H1 (cell line): Measurements from ENCODE around the gene OBSCN. TPM values are rescaled to one million over a fixed set of nuclear protein-coding genes. Genes with fewer than 3 reads are reported as not detected.

Experiments used
- CTCF ChIA-PET: fragments of 300-600 bp; sonication (Branson Sonifier 250); formaldehyde crosslinking; loops from one replicate; lab custom pipeline; 2021; ENCODE audit not compliant: partially characterized antibody; lab: Charles Lee
- POLR2A ChIA-PET: fragments of 300-600 bp; sonication (Branson Sonifier 250); formaldehyde crosslinking; loops from one replicate; lab custom pipeline; 2021; ENCODE audit warnings: inconsistent platforms; ENCODE audit not compliant: partially characterized antibody; lab: Charles Lee
- DNase-seq, 2 experiments: peaks; one replicate each; pipeline versions ENCODE4 v3.0.0 to v3.0.0-alpha.2; 2010 to 2022; ENCODE audit warnings: low spot score in 2 of 2, low read depth in 1 of 2, mixed read lengths in 1 of 2
- FAIRE-seq: peaks from 2 replicates; lab custom pipeline; 2011; peaks lifted over from hg19 to GRCh38; lab: Jason Lieb, UNC
- H2AFZ ChIP-seq: 2 replicates; pipeline ENCODE4 v1.8.1; 2012; ENCODE audit warnings: low read length, inconsistent platforms
- H2AK5ac ChIP-seq: 2 replicates; pipeline ENCODE4 v1.6.1; 2013; ENCODE audit warnings: low read depth, low read length
- H2BK120ac ChIP-seq: replicated peaks from 2 replicates; pipeline ENCODE3; 2013; ENCODE audit warnings: low read depth, low read length, inconsistent platforms
- H2BK12ac ChIP-seq: 2 replicates; pipeline ENCODE4 v1.6.1; 2013; ENCODE audit warnings: low read depth, low read length
- H2BK15ac ChIP-seq: 2 replicates; pipeline ENCODE4 v1.6.1; 2013; ENCODE audit warnings: low read length
- H2BK20ac ChIP-seq: 2 replicates; pipeline ENCODE4 v1.6.1; 2013; ENCODE audit warnings: low read length
- H2BK5ac ChIP-seq: 2 replicates; pipeline ENCODE4 v1.6.1; 2013; ENCODE audit warnings: low read depth, low read length
- H3K14ac ChIP-seq: 2 replicates; pipeline ENCODE4 v1.6.1; 2013; ENCODE audit warnings: inconsistent platforms; ENCODE audit not compliant: insufficient read length
- H3K18ac ChIP-seq: 2 replicates; pipeline ENCODE4 v1.6.1; 2013; ENCODE audit warnings: low read length; ENCODE audit errors: extremely low read depth
- H3K23ac ChIP-seq: 2 replicates; pipeline ENCODE4 v1.6.1; 2013; ENCODE audit warnings: inconsistent platforms; ENCODE audit not compliant: insufficient read length
- H3K23me2 ChIP-seq: 2 replicates; pipeline ENCODE4 v1.6.1; 2013; ENCODE audit warnings: low read depth, low read length
- H3K27ac ChIP-seq: 2 replicates; pipeline ENCODE4 v1.6.1; 2011; ENCODE audit warnings: low read depth, low read length, inconsistent platforms
- H3K27me3 ChIP-seq, 4 experiments: replicated peaks in 1 of 4; 1 replicate in 1 of 4; 2 replicates in 3 of 4; pipeline versions ENCODE4 v1.6.1 to v1.8.1; 2011 to 2013; ENCODE audit warnings: low read length in 3 of 4, mild to moderate bottlenecking in 3 of 4, inconsistent platforms in 2 of 4, mixed read lengths in 2 of 4, moderate library complexity in 1 of 4; ENCODE audit not compliant: control insufficient read depth in 3 of 4, insufficient read depth in 3 of 4; ENCODE audit errors: extremely low read depth in 1 of 4
- H3K36me3 ChIP-seq, 4 experiments: 2 replicates each; pipeline versions ENCODE4 v1.6.1 to v1.8.1; 2011 to 2013; ENCODE audit warnings: mild to moderate bottlenecking in 4 of 4, low read length in 3 of 4, moderate library complexity in 2 of 4, control low read depth in 1 of 4, inconsistent platforms in 1 of 4; ENCODE audit not compliant: insufficient read depth in 4 of 4, control insufficient read depth in 2 of 4
- H3K4ac ChIP-seq: replicated peaks from 2 replicates; pipeline ENCODE3; 2013; ENCODE audit warnings: low read length, low read depth, mixed read lengths, inconsistent platforms; ENCODE audit not compliant: insufficient read length
- H3K4me1 ChIP-seq, 4 experiments: replicated peaks in 1 of 4; 1 replicate in 1 of 4; 2 replicates in 3 of 4; pipeline versions ENCODE4 v1.6.1 to v1.8.1; 2011 to 2013; ENCODE audit warnings: low read length in 3 of 4, inconsistent platforms in 2 of 4, mixed read lengths in 1 of 4; ENCODE audit not compliant: insufficient read depth in 4 of 4, control insufficient read depth in 3 of 4
- H3K4me2 ChIP-seq, 2 experiments: 2 replicates each; pipeline versions ENCODE4 v1.6.1 to v1.8.1; 2011 to 2013; ENCODE audit warnings: low read depth in 2 of 2, low read length in 2 of 2, control low read depth in 1 of 2, inconsistent platforms in 1 of 2, mild to moderate bottlenecking in 1 of 2; ENCODE audit not compliant: insufficient read depth in 1 of 2
- H3K4me3 ChIP-seq, 4 experiments: fragments of 200-600, 300-600 bp in 1 of 4; sonication (generic), shearing (Covaris generic), sonication (Bioruptor Twin) in 1 of 4; 2 replicates each; pipeline versions ENCODE4 v1.5.1 to v1.8.1; 2011 to 2016; ENCODE audit warnings: low read length in 4 of 4, low read depth in 3 of 4, control low read depth in 2 of 4, inconsistent platforms in 2 of 4, mild to moderate bottlenecking in 2 of 4, mixed read lengths in 1 of 4, moderate library complexity in 1 of 4; ENCODE audit not compliant: insufficient read depth in 2 of 4; ENCODE audit errors: extremely low read depth in 1 of 4
- H3K56ac ChIP-seq: replicated peaks from 2 replicates; pipeline ENCODE3; 2013; ENCODE audit warnings: low read depth, mild to moderate bottlenecking, mixed read lengths, low read length, inconsistent platforms; ENCODE audit not compliant: insufficient read length
- H3K79me1 ChIP-seq: 2 replicates; pipeline ENCODE4 v1.6.1; 2013; ENCODE audit warnings: low read depth, low read length, control low read depth
- H3K79me2 ChIP-seq, 2 experiments: 2 replicates each; pipeline versions ENCODE4 v1.6.1 to v1.8.1; 2012 to 2013; ENCODE audit warnings: low read length in 2 of 2, mild to moderate bottlenecking in 2 of 2, inconsistent platforms in 1 of 2; ENCODE audit not compliant: insufficient read depth in 2 of 2, control insufficient read depth in 1 of 2
- H3K9ac ChIP-seq, 4 experiments: replicated peaks in 1 of 4; 1 replicate in 1 of 4; 2 replicates in 3 of 4; pipeline versions ENCODE4 v1.6.1 to v1.8.1; 2011 to 2013; ENCODE audit warnings: low read depth in 3 of 4, low read length in 3 of 4, control low read depth in 2 of 4, mild to moderate bottlenecking in 2 of 4, moderate library complexity in 2 of 4, inconsistent platforms in 1 of 4; ENCODE audit errors: extremely low read depth in 1 of 4
- H3K9me3 ChIP-seq, 2 experiments: 2 replicates each; pipeline versions ENCODE4 v1.6.1 to v1.8.1; 2012 to 2013; ENCODE audit warnings: mild to moderate bottlenecking in 2 of 2, moderate library complexity in 2 of 2, control low read depth in 1 of 2, inconsistent platforms in 1 of 2, low read depth in 1 of 2, low read length in 1 of 2, mixed read lengths in 1 of 2; ENCODE audit not compliant: insufficient read depth in 2 of 2
- H4K20me1 ChIP-seq, 2 experiments: replicated peaks in 1 of 2; 2 replicates each; pipeline versions ENCODE3 to v1.8.1; 2011 to 2013; ENCODE audit warnings: inconsistent platforms in 2 of 2, low read length in 2 of 2, mild to moderate bottlenecking in 1 of 2; ENCODE audit not compliant: insufficient read depth in 2 of 2, control insufficient read depth in 1 of 2
- H4K5ac ChIP-seq: 2 replicates; pipeline ENCODE4 v1.6.1; 2013; ENCODE audit warnings: low read length, low read depth, mixed read lengths, inconsistent platforms; ENCODE audit not compliant: insufficient read length
- H4K8ac ChIP-seq: 2 replicates; pipeline ENCODE4 v1.8.0; 2013; ENCODE audit warnings: mild to moderate bottlenecking, moderate library complexity, low read length, inconsistent platforms; ENCODE audit not compliant: insufficient read depth; ENCODE audit errors: extremely low read depth
- H4K91ac ChIP-seq: replicated peaks from 2 replicates; pipeline ENCODE3; 2013; ENCODE audit warnings: low read length, mixed read lengths, inconsistent platforms; ENCODE audit not compliant: insufficient read length
- CBX8 ChIP-seq: fragments of 300-800, 300-1000 bp; sonication (generic); IDR thresholded peaks from 2 replicates; pipeline ENCODE4 v1.7.1; 2016; ENCODE audit warnings: low read depth, low read length, borderline replicate concordance
- CREB1 ChIP-seq: IDR thresholded peaks from 2 replicates; pipeline ENCODE4 v1.6.1; 2012; ENCODE audit warnings: inconsistent platforms
- CTBP2 ChIP-seq: IDR thresholded peaks from 2 replicates; pipeline ENCODE4 v1.7.0; 2011; ENCODE audit warnings: borderline replicate concordance, mild to moderate bottlenecking, moderate library complexity, mixed read lengths, low read length; ENCODE audit not compliant: insufficient read depth, insufficient read length
- CTCF ChIP-seq, 3 experiments: IDR thresholded peaks; 1 replicate in 2 of 3; 2 replicates in 1 of 3; pipeline versions ENCODE4 v1.5.1 to v1.6.1; 2011; ENCODE audit warnings: low read length in 3 of 3, mild to moderate bottlenecking in 3 of 3, inconsistent platforms in 2 of 3, low read depth in 1 of 3, moderate library complexity in 1 of 3; ENCODE audit not compliant: insufficient read depth in 1 of 3; ENCODE audit errors: control extremely low read depth in 1 of 3
- E2F6 ChIP-seq: IDR thresholded peaks from 2 replicates; pipeline ENCODE4 v1.6.1; 2012; ENCODE audit warnings: inconsistent platforms
- GABPA ChIP-seq: IDR thresholded peaks from 2 replicates; pipeline ENCODE4 v1.6.1; 2011; ENCODE audit warnings: mild to moderate bottlenecking, low read length, moderate library complexity, borderline replicate concordance; ENCODE audit not compliant: insufficient read depth
- HDAC2 ChIP-seq, 2 experiments: fragments of 300-600 bp in 1 of 2; sonication (generic) in 1 of 2; IDR thresholded peaks; 2 replicates each; pipeline ENCODE4 v1.6.1; 2011 to 2012; ENCODE audit warnings: low read depth in 2 of 2, low read length in 2 of 2, mild to moderate bottlenecking in 2 of 2, moderate library complexity in 2 of 2, borderline replicate concordance in 1 of 2, inconsistent platforms in 1 of 2
- RNF2 ChIP-seq: fragments of 200-900, 300-1000 bp; sonication (generic); IDR thresholded peaks from 2 replicates; pipeline ENCODE4 v1.7.1; 2016; ENCODE audit warnings: borderline replicate concordance, low read depth, mild to moderate bottlenecking, antibody characterized with exemption, low read length; ENCODE audit not compliant: poor library complexity, severe bottlenecking; ENCODE audit errors: missing control alignments
- SP2 ChIP-seq: IDR thresholded peaks from 2 replicates; pipeline ENCODE4 v1.6.1; 2012; ENCODE audit warnings: mild to moderate bottlenecking, low read length, inconsistent platforms
- SRF ChIP-seq: IDR thresholded peaks from 2 replicates; pipeline ENCODE4 v1.6.1; 2011; ENCODE audit warnings: mild to moderate bottlenecking, low read depth, low read length, moderate library complexity
- WGBS, 2 experiments: shearing (Covaris generic) in 1 of 2; methylation state at CpG; one replicate each; pipeline versions ENCODE4 v1.1.6 to v1.1.7; 2013 to 2015; ENCODE audit warnings: low lambda C conversion rate in 2 of 2, mixed read lengths in 2 of 2, inconsistent platforms in 1 of 2, low coverage in 1 of 2, missing lambda C conversion rate in 1 of 2; ENCODE audit not compliant: insufficient replicate concordance in 2 of 2, insufficient coverage in 1 of 2, insufficient read length in 1 of 2; ENCODE audit errors: extremely low coverage in 1 of 2, missing lambda C conversion rate in 1 of 2; 5-methylcytosine and 5-hydroxymethylcytosine counted together
- polyA plus RNA-seq, 7 experiments: library from polyadenylated mRNA; depleted of rRNA in 3 of 7; stranded (reverse) in 5 of 7; unstranded in 2 of 7; fragments of >200 nt in 5 of 7; fragments of 200-250 nt in 2 of 7; gene quantifications; 1 replicate in 5 of 7; 2 replicates in 1 of 7; 4 replicates in 1 of 7; pipeline versions ENCODE4 v1.2.1 to v1.2.3, GENCODE V29; 2011 to 2013; ENCODE audit warnings: missing spikeins in 2 of 7, mixed read lengths in 2 of 7
- total RNA-seq: library from RNA; stranded (reverse); fragmentation: NEBNext Ultra II Directional; extraction: Animal tissue kit (Norgen Biotek cat#: 25700); gene quantifications from 2 replicates; pipeline ENCODE4 v1.2.1, GENCODE V29; 2021

OBSCN gene
- total and polyA plus RNA-seq, 2 of the 8 experiments (the other 6 are each of a cell fraction or from before 2014, with no cell fraction given) = 7.5 to 28.4 TPM

- Histone ChIP-seq H3K23ac (no peak overlapping the region), H4K91ac (no peak overlapping the region), H3K79me1 (no peaks in the 10 kb centered on the region), H2BK20ac (no peak overlapping the region), H3K4ac (no peak overlapping the region), H2AFZ (no peak overlapping the region), H3K18ac (no peak overlapping the region), H3K14ac (no peak overlapping the region), H3K36me3 (peaks cover 3 to 36% (median 28%) of the 10 kb centered on the region in 4 experiments; a peak in 6 of 8 replicates), H2BK15ac (no peak overlapping the region), H3K4me1 (no peaks in the 10 kb centered on the region), H3K56ac (no peak overlapping the region), H3K27me3 (no peaks in the 10 kb centered on the region; a peak in 1 of 7 replicates), H3K9me3 (no peaks in the 10 kb centered on the region), H4K8ac (no peak overlapping the region), H4K20me1 (peaks cover 0 to 11% of the 10 kb centered on the region in 2 experiments), H4K5ac (no peak overlapping the region), H3K23me2 (peaks cover 14% of the 10 kb centered on the region; the same call in 1 of the 2 replicates), H3K4me2 (no peak overlapping the region), H3K79me2 (no peaks in the 10 kb centered on the region), H2BK12ac (no peak overlapping the region), H2AK5ac (no peak overlapping the region), H3K4me3 (no peak overlapping the region), H2BK120ac (no peak overlapping the region), H3K27ac (no peak overlapping the region), H2BK5ac (no peak overlapping the region), H3K9ac (no peak overlapping the region)
- 92% methylated on average over 11 of the region's 11 CpGs; no CpG with 5 or more reads in 1 of the 2 experiments for WGBS, 2 experiments
- POLR2A ChIA-PET = no interaction called here
- DNase-seq = no peak
- no peak for FAIRE-seq
- CTCF ChIA-PET = interaction anchor here (1.1 to 4.4 kb wide), 3 partner anchors 12 to 28 kb away, joined by 3 to 19 read pairs (median 5); no protein-coding TSS in a partner anchor
- TF ChIP-seq E2F6 = no peak
- TF ChIP-seq CTBP2 = no peak
- TF ChIP-seq CBX8 = no peak
- no peak for TF ChIP-seq RNF2
- no peak for TF ChIP-seq GABPA
- no peak for TF ChIP-seq CREB1
- no peak for TF ChIP-seq SRF
- no peak for TF ChIP-seq HDAC2 (IDR thresholded peaks at IDR 0.05; ENCODE audit: borderline replicate concordance in 1 of 2, low read depth in 2 of 2, low read length in 2 of 2)
- TF ChIP-seq CTCF (IDR thresholded peaks at IDR 0.05; ENCODE audit: control extremely low read depth in 1 of 3, insufficient read depth in 1 of 3, low read depth in 1 of 3, low read length in 3 of 3) = no peak
- TF ChIP-seq SP2 = no peak
Observed at GRCh38 chr1:228321435-228321834, 113.6 kb downstream of the OBSCN start.
